Gastrocnemius medialis (tissue), 4 donors: ENCODE results near the gene VMP1.

ENCODE experiments used
- POLR2A ChIP-seq, 2 donors: fragments of 450-650 bp; IDR thresholded peaks; one replicate each; pipeline ENCODE4 v1.6.1; 2017; ENCODE audit warnings: antibody characterized with exemption in 2 of 2, mild to moderate bottlenecking in 2 of 2, moderate library complexity in 2 of 2
- TF ChIP-seq, protein P1 (sequence below), 5 experiments: fragments of 450-650 bp in 3 of 5; fragments of 200-600 bp in 2 of 5; sonication (generic) in 2 of 5; IDR thresholded peaks in 4 of 5; conservative IDR thresholded peaks in 1 of 5; 1 replicate in 4 of 5; 2 replicates in 1 of 5; pipeline ENCODE4 v1.5.1; 2016 to 2019; ENCODE audit warnings: antibody characterized with exemption in 5 of 5, mild to moderate bottlenecking in 3 of 5, moderate library complexity in 3 of 5

DNA sequence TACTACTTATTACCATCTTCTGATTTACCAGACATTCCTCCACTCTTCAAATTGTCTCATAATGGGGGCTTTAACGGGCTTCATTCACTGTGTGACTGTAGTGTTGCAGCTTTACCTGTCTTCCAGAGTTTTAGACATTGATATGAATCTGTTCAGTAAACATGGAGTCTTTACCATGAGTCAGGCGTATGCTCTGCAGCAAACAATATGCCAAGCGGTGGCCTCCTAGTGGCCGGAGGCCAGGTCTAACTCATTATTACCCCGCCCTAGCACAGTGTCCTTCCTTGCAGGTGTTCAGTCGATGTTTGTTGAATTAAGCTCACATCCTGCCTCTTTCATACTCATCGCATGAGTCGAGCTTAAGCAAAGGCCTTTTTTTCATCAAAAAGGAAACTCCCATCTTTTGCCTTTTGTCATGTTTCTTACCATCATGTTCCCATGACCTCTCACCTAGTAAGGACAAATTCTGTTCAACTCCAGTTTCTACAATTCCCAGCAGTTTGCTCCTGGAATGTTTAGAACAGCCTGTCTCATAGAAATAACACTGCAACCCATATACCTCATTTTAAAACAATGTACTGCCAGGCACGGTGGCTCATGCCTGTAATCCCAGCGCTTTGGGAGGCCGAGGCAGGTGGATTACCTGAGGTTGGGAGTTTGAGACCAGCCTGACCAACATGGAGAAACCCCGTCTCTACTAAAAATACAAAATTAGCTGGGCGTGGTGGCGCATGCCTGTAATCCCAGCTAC, 145.9 kb downstream of the VMP1 start:
- TF ChIP-seq POLR2A (IDR thresholded peaks at IDR 0.05) = no peak
- TF ChIP-seq, protein P1, sequence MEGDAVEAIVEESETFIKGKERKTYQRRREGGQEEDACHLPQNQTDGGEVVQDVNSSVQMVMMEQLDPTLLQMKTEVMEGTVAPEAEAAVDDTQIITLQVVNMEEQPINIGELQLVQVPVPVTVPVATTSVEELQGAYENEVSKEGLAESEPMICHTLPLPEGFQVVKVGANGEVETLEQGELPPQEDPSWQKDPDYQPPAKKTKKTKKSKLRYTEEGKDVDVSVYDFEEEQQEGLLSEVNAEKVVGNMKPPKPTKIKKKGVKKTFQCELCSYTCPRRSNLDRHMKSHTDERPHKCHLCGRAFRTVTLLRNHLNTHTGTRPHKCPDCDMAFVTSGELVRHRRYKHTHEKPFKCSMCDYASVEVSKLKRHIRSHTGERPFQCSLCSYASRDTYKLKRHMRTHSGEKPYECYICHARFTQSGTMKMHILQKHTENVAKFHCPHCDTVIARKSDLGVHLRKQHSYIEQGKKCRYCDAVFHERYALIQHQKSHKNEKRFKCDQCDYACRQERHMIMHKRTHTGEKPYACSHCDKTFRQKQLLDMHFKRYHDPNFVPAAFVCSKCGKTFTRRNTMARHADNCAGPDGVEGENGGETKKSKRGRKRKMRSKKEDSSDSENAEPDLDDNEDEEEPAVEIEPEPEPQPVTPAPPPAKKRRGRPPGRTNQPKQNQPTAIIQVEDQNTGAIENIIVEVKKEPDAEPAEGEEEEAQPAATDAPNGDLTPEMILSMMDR (IDR thresholded peaks at IDR 0.05 in 4 of 5, conservative IDR thresholded peaks at IDR 0.05 in 1 of 5) = peak in 3 of 5 experiments; percentile 5 to 30 (median 20)
